Inferior parietal cortex (tissue), 1 donor: ENCODE measurements around the gene TAPBPL.
A peak's percentile ranks its signal among the peaks of the same experiment; 100 is the strongest.
"Not testable (repeated sequence)": the region's sequence is repeated elsewhere in the genome, so short reads cannot be mapped to it uniquely, and the experiment has no call there.

ENCODE experiments used
- DNase-seq: peaks from one replicate; pipeline ENCODE4 v3.0.0-alpha.2; 2016; ENCODE audit errors: extremely low spot score

TAPBPL gene, protein sequence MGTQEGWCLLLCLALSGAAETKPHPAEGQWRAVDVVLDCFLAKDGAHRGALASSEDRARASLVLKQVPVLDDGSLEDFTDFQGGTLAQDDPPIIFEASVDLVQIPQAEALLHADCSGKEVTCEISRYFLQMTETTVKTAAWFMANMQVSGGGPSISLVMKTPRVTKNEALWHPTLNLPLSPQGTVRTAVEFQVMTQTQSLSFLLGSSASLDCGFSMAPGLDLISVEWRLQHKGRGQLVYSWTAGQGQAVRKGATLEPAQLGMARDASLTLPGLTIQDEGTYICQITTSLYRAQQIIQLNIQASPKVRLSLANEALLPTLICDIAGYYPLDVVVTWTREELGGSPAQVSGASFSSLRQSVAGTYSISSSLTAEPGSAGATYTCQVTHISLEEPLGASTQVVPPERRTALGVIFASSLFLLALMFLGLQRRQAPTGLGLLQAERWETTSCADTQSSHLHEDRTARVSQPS

DNA sequence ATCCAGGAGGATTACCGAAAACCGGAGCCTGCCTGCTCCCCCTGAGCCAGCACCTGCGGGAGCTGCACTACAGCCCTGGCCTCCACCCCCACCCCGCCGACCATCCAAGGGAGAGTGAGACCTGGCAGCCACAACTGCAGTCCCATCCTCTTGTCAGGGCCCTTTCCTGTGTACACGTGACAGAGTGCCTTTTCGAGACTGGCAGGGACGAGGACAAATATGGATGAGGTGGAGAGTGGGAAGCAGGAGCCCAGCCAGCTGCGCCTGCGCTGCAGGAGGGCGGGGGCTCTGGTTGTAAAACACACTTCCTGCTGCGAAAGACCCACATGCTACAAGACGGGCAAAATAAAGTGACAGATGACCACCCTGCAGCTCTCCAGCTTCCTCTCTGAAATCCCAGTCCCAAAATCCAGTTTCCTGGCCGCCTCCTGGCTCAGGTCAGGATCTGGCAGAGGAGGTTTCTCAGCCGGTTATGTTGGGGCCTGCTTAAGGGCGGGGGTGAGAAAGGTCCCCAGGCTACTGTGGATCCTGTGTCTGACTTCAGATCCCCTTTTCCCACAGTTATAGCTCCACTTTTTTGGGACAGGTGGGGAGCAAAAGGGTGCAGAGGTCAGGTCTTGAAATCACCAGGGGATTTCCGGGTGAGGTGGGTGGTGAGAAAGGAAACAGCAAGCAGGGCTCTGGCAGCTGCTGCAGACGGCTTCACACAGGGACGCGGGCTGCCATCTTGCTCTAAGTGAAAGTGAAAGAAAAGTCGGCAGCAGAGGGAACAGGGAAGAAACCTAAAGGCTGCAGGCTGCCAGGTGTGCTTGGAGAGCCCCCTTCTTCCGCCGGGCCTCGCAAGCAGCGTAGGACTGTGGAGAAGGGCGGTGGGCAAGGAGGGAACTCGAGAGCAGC is at the start of gene TAPBPL:
Gene TAPBPL (plus strand): TSS at position 695 of the 897 bp plus-strand sequence. CDS start 207 bp downstream, outside the sequence.
- peak; percentile 88 for DNase-seq

DNA sequence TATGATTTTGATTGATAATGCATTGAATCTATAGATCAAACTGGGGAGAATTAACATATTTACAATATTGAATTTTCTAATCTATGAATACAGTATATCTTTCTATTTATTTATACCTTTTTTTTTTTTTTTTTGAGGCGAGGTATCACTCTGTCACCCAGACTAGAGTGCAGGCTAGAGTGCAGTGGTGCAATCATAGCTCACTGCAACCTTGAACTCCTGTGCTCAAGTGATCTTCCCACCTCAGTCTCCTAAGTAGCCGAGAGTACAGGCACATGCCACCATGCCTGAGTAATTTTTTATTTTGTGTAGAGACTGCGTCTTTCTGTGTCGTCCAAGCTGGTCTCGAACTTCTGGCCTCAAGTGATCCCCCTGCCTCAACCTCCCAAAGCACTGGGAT is 47.5 kb upstream of the TAPBPL start:
- no peak for DNase-seq

DNA sequence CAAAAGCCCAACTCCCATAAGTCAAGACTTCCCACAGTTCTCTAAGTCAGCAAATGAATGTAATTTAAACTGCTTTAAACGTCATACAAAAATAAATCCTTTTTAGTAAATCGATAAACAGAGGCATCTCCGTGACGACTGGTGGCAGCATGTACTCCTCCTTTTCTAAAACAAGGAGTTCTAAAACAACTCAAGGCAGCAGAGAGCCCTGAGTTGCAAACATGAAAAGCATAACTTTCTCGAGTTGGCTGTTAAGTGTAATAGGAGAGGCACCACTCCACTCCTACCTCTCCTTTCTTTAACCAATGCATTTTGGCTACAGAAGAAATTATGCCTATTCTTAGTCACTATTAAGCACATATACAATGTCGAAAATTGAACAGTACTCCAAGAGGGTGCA is 45.9 kb upstream of the TAPBPL start:
- no peak for DNase-seq

DNA sequence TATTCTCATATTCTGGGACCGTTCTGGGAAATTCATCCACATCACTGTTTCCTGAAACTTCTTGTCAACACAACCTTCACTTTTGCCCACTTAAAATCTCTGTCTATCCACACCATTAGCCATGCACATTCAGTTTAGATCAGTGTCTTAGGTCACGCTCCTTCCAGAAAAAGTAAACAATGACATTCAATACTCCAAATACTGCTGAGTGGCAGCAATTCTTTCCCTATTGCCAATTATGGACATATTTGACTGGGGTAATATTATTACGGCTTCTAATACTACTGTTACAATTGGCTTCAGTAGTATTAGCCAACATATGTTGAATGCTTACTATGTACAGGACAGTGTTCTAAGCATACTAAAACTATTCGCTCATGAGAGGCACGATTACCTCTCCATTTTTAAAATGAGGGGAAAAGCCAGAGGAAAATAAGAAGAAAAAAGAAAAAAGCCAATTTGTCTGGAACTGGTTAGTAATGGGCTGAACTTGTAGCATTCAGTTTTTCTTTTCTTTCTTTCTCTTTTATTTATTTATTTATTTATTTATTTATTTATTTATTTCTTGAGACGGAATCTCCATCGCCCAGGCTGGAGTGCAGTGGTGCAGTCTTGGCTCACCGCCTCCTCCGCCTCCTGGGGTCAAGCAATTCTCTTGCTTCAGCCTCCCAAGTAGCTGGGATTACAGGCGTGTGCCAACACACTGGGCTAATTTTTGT is 44.4 kb upstream of the TAPBPL start:
- DNase-seq = no peak

DNA sequence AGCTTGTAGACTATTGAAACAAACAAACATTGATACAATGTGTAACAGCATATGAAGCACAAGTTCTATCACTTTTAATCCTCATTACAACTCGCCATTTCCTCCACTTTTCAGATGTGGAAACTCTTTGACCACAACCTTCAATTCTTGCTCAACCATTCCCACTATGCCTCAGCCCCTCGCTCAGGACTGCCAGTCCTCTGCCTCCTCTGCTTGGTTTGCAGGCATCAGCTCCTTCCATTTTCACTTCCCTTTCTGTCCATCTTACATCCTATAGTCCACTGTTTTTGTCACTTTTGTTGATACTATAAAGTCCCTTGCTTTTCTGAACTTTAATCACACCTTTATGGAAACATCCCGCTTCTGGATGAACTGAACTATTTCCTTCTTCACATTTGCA is 35.2 kb upstream of the TAPBPL start:
- no peak for DNase-seq

GRCh38 chr12:6418796-6419195 is 33.0 kb upstream of the TAPBPL start:
- no peak for DNase-seq

DNA sequence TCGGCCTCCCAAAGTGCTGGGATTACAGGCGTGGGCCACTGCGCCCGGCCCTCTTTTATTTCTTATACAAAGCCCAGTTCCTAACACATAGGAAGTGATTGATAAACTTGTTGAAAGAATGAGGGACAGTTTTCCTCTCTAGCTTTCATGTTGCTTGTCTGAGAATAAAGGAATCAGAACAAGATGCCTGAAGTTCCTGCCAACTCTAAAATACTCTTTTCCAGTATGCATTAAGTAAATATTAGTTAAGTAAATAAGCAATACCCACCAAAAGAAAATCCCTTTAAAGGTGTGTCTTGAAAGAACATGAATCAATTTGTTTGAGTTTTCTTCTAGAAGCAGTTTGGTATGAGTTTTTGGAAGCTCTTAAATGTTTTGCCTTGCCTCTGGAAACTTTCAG is 31.5 kb upstream of the TAPBPL start:
- DNase-seq = no peak

GRCh38 chr12:6423267-6424007 is 28.4 kb upstream of the TAPBPL start:
- DNase-seq = peak; percentile 91

DNA sequence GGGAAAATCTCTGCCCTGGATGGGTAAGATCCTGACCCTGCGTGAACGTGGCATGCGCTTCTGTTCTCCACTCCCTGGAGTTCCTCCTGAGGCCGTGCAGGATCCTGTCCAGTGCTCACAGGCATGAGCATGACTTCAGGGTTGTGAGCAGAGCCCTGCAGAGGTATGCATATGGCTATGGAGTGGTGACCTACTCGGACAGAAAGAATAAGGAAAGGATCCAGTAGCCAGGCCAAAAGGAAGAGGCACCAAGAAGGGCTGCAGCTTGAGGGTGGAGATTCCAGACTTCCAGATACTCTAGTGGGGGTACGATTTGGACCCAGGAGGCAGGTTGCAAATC is 27.9 kb upstream of the TAPBPL start:
- DNase-seq = no peak

DNA sequence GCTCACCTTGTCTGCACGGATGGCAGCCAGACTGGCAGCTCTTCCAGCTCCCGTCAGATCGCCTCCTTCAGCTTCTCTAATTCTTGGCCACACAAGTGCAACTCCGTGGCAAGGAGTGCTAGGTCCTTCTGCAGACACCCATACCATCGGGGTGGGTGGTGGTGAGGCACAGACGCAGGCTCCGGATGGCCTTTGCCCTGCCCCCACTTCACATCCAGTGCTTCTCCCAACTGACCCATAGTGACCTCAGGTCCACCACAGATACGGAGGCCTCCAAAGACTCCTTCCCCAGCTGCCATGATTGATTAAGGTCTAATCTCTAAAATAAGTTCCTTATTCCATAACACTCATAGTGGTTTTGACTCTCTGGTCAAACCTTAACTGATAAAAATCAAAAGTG is 27.0 kb upstream of the TAPBPL start:
- no peak for DNase-seq

GRCh38 chr12:6425590-6426531 is 26.0 kb upstream of the TAPBPL start:
- no peak for DNase-seq

DNA sequence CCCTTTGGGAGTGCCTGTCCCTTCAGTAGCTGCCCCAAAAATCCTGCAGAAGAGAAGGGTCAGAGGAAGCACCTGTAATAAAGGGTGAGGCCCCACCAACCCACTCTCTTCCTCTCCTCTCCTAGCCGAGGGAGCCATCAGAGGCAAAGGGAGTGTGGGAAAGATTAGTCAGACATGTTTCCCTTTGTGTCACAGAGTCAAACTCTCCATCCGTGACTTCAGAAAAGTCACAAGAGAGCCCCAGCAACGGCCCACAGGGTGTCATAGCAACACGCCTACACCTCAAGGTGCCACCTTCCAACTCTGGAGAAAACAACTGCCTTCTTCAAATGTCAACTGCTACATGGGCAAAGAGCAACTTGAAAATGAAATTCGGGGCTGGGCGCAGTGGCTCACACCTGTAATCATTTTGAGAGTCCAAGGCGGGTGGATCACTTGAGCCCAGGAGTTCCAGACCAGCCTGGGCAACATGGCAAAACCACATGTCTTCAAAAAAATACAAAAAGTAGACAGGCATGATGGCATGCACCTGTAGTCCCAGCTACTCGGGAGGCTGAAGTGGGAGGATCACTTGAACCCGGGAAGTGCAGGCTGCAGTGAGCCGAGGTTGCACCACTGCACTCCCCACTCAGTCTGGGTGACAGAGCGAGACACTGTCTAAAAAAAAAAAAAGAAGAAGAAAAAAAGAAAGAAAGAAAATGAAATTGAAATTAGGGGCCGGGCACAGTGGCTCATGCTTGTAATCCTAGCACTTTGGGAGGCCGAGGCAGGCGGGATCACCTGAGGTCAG is 24.8 kb upstream of the TAPBPL start:
- DNase-seq = no peak

DNA sequence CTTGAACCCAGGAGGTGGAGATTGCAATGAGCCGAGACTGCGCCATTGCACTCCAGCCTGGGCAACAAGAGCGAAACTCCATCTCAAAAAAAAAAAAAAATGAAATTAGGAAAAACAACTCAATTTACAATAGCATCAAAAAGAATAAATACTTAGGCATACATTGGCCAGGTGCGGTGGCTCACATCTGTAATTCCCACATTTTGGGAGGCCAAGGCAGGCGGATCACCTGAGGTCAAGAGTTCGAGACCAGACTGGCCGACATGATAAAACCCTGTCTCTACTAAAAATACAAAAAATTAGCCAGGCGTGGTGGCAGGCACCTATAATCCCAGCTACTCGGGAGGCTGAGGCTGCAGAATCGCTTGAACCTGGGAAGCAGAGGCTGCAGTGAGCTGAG is 24.0 kb upstream of the TAPBPL start:
- not testable (repeated sequence) for DNase-seq

GRCh38 chr12:6428326-6428725 is 23.5 kb upstream of the TAPBPL start:
- no peak for DNase-seq

DNA sequence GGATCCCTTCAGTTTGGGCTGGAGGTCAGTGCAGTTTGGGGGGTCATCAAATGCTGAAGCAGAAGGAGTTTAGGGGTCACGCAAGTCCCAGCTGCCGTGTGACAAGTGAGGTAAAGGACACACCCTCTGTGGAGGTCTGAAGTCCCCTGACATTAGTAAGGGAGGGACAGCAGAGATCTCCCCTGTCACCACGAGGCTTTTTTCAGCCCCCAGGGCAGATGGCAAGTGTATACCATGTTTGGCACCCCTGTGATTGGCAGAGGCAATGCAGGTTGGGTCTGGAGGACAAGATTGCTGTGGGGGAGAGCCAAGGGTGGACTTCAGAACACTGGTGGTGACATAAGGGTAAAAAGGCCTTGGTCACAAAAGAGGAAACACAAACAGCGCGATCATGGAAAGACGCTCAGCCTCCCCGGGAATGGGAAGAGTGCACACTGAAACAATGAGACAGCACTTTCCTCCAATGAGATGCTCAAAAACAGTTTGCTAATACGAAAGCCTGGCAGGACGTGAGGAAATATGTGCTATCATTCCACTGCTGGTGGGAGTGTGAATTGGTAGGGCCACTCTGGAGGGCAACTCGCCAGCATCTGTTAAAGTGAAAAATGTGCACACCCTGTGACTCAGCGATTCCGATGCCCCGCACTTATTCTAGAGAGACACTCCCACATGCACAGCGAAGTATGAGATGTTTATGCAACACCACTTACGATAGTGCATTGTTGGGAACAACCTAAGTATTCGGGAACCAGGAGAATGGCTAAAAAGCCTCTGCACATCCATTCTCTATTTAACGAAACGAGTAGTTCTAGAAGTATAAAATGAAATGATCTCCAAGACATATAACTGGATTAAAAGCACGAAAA is 21.5 kb upstream of the TAPBPL start:
- peak; percentile 71 for DNase-seq

DNA sequence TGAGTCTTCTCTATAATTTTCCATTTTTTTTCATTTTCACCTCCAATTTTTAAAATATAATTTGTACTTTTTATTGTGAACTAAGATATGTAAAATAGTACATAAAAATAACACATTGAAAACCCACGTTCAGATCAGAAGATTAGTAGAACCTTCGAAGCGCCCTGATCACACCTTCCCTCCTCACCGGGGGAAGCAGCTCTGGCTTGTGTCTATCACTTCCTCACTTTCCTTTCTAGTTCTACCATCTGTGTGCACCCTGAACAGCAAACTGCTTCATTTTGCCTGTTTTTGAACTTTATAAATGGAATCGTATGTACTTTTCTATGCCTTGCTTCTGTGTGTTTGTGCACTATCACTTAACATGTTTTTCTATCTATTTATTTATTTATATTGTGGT is 18.9 kb upstream of the TAPBPL start:
- no peak for DNase-seq

DNA sequence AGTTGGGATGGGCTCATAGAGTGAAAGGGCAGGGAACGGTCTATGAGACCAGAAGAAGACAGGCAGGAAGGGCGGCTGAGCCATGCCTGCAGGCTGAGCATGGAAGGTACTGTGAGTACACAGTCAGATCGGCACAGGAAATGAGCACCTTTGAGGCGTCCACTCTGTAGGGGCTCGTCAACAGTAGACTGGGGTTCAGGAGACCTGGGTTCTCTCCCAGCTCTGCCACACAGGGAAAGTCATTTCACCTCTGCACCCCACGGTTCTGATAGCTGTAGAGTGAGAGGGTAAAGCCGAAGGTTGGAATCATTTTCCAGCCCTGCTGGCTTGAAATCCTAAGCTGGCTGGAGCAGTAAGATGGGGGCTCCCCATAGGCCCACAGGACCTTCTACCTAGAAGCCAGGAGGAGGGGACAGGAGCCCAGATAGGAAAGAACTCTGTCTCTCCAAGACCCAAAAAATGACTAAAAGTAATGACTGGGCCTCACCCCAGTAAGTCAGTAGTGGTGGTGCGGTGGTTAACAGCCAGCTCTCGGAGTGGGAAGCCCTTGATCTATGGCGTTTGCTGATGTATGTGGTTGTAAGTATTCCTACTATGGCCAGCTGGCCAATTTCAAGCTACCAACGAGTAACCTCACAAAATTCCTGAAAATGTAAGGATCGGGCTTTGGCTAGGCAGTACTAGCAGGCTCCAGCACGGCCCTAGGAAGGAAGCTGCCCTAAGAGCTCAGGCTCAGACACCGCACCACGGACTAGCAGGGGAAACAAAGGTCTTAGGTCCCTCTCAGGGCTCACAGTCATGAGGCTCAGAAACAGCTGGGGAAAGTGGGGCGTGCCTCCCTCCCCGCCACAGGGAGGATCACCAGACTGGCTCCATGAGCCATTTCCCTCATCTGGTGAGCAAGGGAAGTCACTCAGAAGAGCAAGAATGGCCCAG is 17.4 kb upstream of the TAPBPL start:
- DNase-seq = no peak
